ENCODE measurements around the gene MAPK8IP2. TPM values are rescaled to one million over a fixed set of nuclear protein-coding genes. Genes with fewer than 3 reads are reported as not detected.

MAPK8IP2 gene
- total and polyA plus RNA-seq, 2 of the 13 experiments (the other 11 are each of a cell fraction or from before 2014, with no cell fraction given): 1.3 to 2.6 TPM

- no peak for TF ChIP-seq USF2 (IDR thresholded peaks at IDR 0.05; ENCODE audit: low read depth, low read length)
- TF ChIP-seq USF2 (CRISPR knock-in tag; IDR thresholded peaks at IDR 0.05; ENCODE audit: borderline replicate concordance): no peak
- TF ChIP-seq ZNF512B (CRISPR knock-in tag; IDR thresholded peaks at IDR 0.05; ENCODE audit: borderline replicate concordance): no peak
- TF ChIP-seq HMGXB3 (CRISPR knock-in tag; IDR thresholded peaks at IDR 0.05; ENCODE audit: borderline replicate concordance): no peak
- no peak for TF ChIP-seq TIGD3 (CRISPR knock-in tag; IDR thresholded peaks at IDR 0.05; ENCODE audit: borderline replicate concordance)
- no peak for TF ChIP-seq DDIT3 (CRISPR knock-in tag; IDR thresholded peaks at IDR 0.05)
- no peak for TF ChIP-seq ZNF326 (CRISPR knock-in tag; IDR thresholded peaks at IDR 0.05; ENCODE audit: borderline replicate concordance)
- TF ChIP-seq KLF15 (CRISPR knock-in tag; IDR thresholded peaks at IDR 0.05; ENCODE audit: borderline replicate concordance): no peak
- no peak for TF ChIP-seq PRPF4 (IDR thresholded peaks at IDR 0.05; ENCODE audit: low read depth, low read length, poor library complexity, severe bottlenecking)
- TF ChIP-seq ZNF609 (CRISPR knock-in tag; IDR thresholded peaks at IDR 0.05; ENCODE audit: borderline replicate concordance): no peak
Observed at GRCh38 chr22:50621948-50622722, 21.5 kb downstream of the MAPK8IP2 start (continued).
